D721Med (cell line): ENCODE measurements around the gene CCDC91.

Source experiments
- DNase-seq: peaks from one replicate; pipeline ENCODE4 v3.0.0; 2011; ENCODE audit warnings: low spot score; ENCODE audit not compliant: insufficient read length
- FAIRE-seq: peaks from 2 replicates; lab custom pipeline; 2011; peaks lifted over from hg19 to GRCh38; lab: Jason Lieb, UNC
- TF ChIP-seq, protein P1 (sequence below): IDR thresholded peaks from 2 replicates; pipeline ENCODE4 v1.5.1; 2012; ENCODE audit warnings: mild to moderate bottlenecking, control low read depth; ENCODE audit not compliant: insufficient read depth; ENCODE audit errors: missing control alignments

Gene CCDC91

DNA sequence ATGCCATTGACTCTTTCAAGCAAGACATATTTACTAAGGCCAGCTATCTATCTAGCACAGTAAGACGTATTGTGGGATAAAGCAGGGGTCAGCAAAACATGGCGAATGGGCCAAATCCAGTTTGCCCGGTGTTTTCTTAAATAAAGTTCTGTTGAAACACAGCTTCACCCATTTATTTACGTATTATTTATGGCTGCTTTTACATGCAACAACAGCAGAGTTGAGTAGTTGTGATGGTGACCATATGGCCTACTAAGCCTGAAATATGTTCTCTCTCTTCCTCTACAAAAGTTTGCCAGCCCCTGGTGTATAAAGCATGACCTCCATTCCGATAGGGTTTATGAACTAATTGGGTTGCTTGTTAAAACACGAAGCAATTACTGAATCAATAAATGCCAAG lies 322.1 kb downstream of the CCDC91 start:
- TF ChIP-seq, protein P1, sequence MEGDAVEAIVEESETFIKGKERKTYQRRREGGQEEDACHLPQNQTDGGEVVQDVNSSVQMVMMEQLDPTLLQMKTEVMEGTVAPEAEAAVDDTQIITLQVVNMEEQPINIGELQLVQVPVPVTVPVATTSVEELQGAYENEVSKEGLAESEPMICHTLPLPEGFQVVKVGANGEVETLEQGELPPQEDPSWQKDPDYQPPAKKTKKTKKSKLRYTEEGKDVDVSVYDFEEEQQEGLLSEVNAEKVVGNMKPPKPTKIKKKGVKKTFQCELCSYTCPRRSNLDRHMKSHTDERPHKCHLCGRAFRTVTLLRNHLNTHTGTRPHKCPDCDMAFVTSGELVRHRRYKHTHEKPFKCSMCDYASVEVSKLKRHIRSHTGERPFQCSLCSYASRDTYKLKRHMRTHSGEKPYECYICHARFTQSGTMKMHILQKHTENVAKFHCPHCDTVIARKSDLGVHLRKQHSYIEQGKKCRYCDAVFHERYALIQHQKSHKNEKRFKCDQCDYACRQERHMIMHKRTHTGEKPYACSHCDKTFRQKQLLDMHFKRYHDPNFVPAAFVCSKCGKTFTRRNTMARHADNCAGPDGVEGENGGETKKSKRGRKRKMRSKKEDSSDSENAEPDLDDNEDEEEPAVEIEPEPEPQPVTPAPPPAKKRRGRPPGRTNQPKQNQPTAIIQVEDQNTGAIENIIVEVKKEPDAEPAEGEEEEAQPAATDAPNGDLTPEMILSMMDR, result no peak
- DNase-seq (no peak), FAIRE-seq (no peak)

DNA sequence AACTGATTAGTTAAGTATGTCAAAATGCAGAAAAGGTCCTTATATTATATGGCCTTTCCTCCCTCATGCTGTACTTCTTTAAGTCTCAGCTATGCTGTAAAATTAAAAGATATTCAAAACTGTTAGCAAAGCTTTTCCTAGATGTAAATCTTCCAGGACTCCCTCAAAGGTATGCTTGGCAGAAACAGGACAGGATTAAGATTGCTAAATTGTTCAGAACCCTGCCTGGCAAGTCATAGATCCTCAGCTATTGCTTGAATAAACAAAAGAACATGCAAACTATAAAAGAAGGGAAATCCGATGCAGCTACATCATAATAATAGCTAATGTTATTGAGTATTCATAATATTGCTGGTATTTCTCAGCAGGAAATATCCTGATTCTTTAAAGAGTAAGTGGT lies 322.6 kb downstream of the CCDC91 start:
- no peak for FAIRE-seq
- TF ChIP-seq, protein P1, result no peak
- no peak for DNase-seq

DNA sequence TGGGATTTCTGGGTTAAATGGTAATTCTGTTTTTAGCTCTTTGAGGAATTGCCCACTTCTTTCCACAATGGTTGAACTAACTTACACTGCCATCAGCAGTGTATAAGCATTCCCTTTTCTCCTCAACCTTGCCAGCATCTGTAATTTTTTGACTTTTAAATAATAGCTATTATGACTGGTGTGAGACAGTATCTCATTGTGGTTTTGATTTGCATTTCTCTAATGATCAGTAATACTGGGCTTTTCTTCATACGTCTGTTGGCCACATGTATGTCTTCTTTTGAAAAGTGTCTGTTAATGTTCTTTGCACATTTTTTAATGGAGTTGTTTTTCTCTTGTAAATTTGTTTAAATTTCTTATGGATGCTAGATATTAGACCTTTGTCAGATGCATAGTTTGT lies 323.7 kb downstream of the CCDC91 start:
- TF ChIP-seq, protein P1, result no peak
- no peak for DNase-seq
- FAIRE-seq, result no peak

DNA sequence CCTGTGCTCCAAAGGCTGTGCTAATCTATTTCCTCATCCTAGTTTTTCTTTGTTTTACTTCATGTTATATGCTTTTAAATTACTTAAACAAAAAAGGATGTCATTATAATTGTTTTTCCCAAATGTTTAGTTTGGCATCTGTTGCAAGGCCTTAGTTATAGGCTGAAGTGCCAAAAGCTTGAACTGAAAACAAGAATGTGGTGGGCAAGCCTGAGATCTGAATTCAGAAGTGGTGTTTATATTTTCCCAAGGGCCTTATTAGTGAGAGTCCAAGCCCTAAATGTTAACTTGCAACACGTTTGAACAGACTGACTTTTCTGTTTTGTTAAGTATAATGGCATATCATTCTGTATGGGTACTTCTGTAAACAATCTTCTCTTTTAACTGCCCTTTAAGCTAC lies 326.8 kb downstream of the CCDC91 start:
- no peak for DNase-seq
- no peak for FAIRE-seq

DNA sequence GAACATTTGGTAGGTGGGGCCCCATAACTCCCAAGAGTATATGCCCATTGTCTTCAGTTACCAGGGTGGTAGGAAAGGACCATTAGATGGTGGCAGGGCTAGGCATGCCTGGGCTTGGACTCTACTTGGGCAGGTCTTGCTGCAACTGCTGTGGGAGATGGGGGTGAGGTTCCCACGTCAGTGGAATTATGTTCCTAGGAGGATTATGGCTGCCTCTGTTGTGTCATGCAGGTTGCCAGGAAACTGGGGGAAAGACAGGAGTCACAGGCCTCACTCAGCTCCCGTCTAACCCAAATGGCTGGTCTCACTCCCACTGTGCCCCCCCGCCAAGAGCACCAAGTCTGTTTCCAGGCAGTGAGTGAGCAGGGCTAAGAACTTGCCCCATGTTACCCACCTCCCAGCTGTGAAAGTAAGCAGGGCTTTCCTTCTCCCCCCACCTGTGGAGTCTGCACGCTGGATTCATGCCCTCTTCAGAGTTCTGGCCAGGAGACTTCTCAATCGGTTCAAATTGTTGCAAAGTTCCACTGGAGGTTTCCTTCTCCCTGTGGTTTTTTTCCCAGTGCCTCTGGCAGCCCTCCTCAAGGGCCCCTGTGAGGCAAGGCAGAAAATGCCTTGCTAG lies 337.5 kb downstream of the CCDC91 start:
- TF ChIP-seq, protein P1, result no peak
- no peak for DNase-seq
- no peak for FAIRE-seq

More for the DNA sequence above, 326.8 kb downstream of the CCDC91 start:
- TF ChIP-seq, protein P1, result no peak

DNA sequence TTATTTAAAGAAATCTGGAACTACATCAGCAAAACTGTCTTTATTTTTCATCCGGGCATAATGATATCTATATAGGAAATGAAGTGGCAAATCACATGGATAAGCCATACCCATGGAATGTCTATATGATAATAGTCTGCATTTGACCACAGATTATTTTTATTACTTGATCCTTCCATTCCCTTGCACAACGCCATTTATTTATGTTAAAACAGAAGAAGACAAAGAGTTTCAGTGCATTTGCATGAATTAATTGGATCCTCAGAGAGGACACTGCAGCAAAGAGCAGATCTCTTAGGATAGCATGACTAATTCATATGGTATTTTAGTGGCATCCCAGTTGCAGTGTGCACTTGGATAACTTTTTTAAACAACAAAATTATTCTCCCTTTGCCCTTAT lies 345.0 kb downstream of the CCDC91 start:
- TF ChIP-seq, protein P1, result no peak
- no peak for FAIRE-seq
- no peak for DNase-seq

DNA sequence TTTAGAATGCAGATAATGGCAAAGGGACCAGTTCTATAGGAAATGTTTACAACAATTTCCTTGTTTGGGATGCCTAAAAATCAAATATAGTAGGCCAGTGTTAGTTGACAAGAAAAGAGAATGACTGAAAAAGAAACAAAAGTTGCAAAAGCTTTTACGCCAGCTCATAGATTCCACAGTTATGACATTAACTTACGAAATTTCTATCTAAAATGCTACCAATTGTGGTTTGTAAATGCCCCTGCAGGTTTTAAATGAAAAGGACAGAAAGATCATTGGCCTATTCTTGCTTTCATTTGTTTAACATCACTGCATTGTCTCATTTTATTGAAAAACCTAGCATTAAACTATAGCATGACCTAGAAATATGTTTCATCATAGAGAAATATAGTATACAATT lies 345.8 kb downstream of the CCDC91 start:
- TF ChIP-seq, protein P1, result no peak
- FAIRE-seq (no peak), DNase-seq (no peak)
